GM12878 (cell line): ENCODE results near the gene ZMYM1. TPM values are rescaled to one million over a fixed set of nuclear protein-coding genes. Genes with fewer than 3 reads are reported as not detected.

Experiments
- ATAC-seq: fragments of 200-7000 bp; cut with Tn5 transposase; 3 replicates; pipeline ENCODE4 v1.9.1; 2020; ENCODE audit warnings: mild to moderate bottlenecking, moderate library complexity
- BruUV-seq: library from RNA; stranded (reverse); fragments of 400-500 nt; replicated peaks from 2 replicates; lab custom pipeline; 2021; lab: Mats Ljungman, UMichigan
- CTCF ChIA-PET: fragments of 300-600 bp; sonication (Branson Sonifier 250); formaldehyde crosslinking; extraction: SDS; loops from one replicate; lab custom pipeline; 2021; ENCODE audit warnings: inconsistent platforms; lab: Yijun Ruan, JAX
- POLR2A ChIA-PET: fragments of 350-600 bp; formaldehyde crosslinking; extraction: SDS; loops from one replicate; lab custom pipeline; 2021; ENCODE audit warnings: inconsistent platforms; lab: Charles Lee
- RAD21 ChIA-PET: fragments of 300-600 bp; sonication (Branson Sonifier 250); formaldehyde crosslinking; loops from one replicate; lab custom pipeline; 2023; ENCODE audit warnings: antibody characterized with exemption; ENCODE audit not compliant: unreplicated experiment; lab: Charles Lee
- SMC1A ChIA-PET: fragments of 300-600 bp; sonication (Branson Sonifier 250); formaldehyde crosslinking; loops from one replicate; lab custom pipeline; 2023; ENCODE audit not compliant: unreplicated experiment, uncharacterized antibody; lab: Charles Lee
- DNase-seq: peaks from one replicate; pipeline ENCODE4 v3.0.0-alpha.2; 2011; ENCODE audit warnings: low read depth, low spot score
- FAIRE-seq: peaks from 3 replicates; lab custom pipeline; 2011; peaks lifted over from hg19 to GRCh38; lab: Jason Lieb, UNC
- H2AFZ ChIP-seq: 2 replicates; pipeline ENCODE4 v1.6.0; 2011; ENCODE audit warnings: low read depth, low read length, control low read depth; ENCODE audit not compliant: control insufficient read depth
- H3K27ac ChIP-seq: 2 replicates; pipeline ENCODE4 v1.5.1; 2011; ENCODE audit warnings: control low read depth; ENCODE audit not compliant: control insufficient read depth, insufficient read depth
- H3K27me3 ChIP-seq, 2 experiments: replicated peaks in 1 of 2; 2 replicates each; pipeline versions ENCODE4 v1.6.0 to v1.6.1; 2011; ENCODE audit warnings: low read length in 1 of 2; ENCODE audit not compliant: control insufficient read depth in 2 of 2, insufficient read depth in 2 of 2
- H3K36me3 ChIP-seq, 2 experiments: 2 replicates each; pipeline ENCODE4 v1.5.1; 2011; ENCODE audit warnings: low read length in 1 of 2; ENCODE audit not compliant: control insufficient read depth in 2 of 2, insufficient read depth in 2 of 2
- H3K4me1 ChIP-seq: 2 replicates; pipeline ENCODE4 v1.6.1; 2011; ENCODE audit warnings: mild to moderate bottlenecking, low read length, moderate library complexity, mixed read lengths; ENCODE audit not compliant: control insufficient read depth, insufficient read depth
- H3K4me2 ChIP-seq: 2 replicates; pipeline ENCODE4 v1.6.0; 2011; ENCODE audit warnings: control low read depth; ENCODE audit not compliant: control insufficient read depth, insufficient read depth
- H3K4me3 ChIP-seq: fragments of 200-600 bp; sonication (generic); 2 replicates; pipeline ENCODE4 v1.5.1; 2016
- H3K79me2 ChIP-seq: 2 replicates; pipeline ENCODE4 v1.6.0; 2011; ENCODE audit warnings: low read length; ENCODE audit not compliant: control insufficient read depth, insufficient read depth
- H3K9ac ChIP-seq: 2 replicates; pipeline ENCODE4 v1.8.0; 2011; ENCODE audit warnings: low read length, control low read depth, mixed read lengths; ENCODE audit not compliant: control insufficient read depth, insufficient read depth
- H3K9me3 ChIP-seq: replicated peaks from 3 replicates; pipeline ENCODE4 v1.5.1; 2011; ENCODE audit warnings: mild to moderate bottlenecking, low read length; ENCODE audit not compliant: control insufficient read depth, insufficient read depth
- H4K20me1 ChIP-seq: 2 replicates; pipeline ENCODE4 v1.6.0; 2011; ENCODE audit not compliant: control insufficient read depth, insufficient read depth
- ATF7 ChIP-seq: fragments of 450-650 bp; IDR thresholded peaks from 2 replicates; pipeline ENCODE4 v1.6.1; 2016; ENCODE audit warnings: low read depth, mild to moderate bottlenecking
- CHD1 ChIP-seq: IDR thresholded peaks from 2 replicates; pipeline ENCODE4 v1.6.1; 2012; ENCODE audit warnings: low read depth, low read length, improper control_type of control experiment
- EED ChIP-seq: sonication (generic); IDR thresholded peaks from 2 replicates; pipeline ENCODE4 v1.6.1; 2016; ENCODE audit warnings: antibody characterized with exemption, low read depth
- HCFC1 ChIP-seq: fragments of 150-350 bp; IDR thresholded peaks from 2 replicates; pipeline ENCODE4 v1.6.1; 2014; ENCODE audit warnings: low read length
- MEF2B ChIP-seq: fragments of 450-650 bp; IDR thresholded peaks from 2 replicates; pipeline ENCODE4 v1.6.1; 2018; ENCODE audit warnings: mild to moderate bottlenecking, moderate library complexity; ENCODE audit not compliant: partially characterized antibody, poor library complexity, severe bottlenecking
- MTA3 ChIP-seq: IDR thresholded peaks from 2 replicates; pipeline ENCODE4 v1.6.1; 2012; ENCODE audit warnings: low read length, inconsistent platforms, borderline replicate concordance
- MXI1 ChIP-seq: fragments of 150-350 bp; IDR thresholded peaks from 2 replicates; pipeline ENCODE4 v1.6.1; 2011; ENCODE audit warnings: low read depth, mild to moderate bottlenecking, inconsistent platforms, low read length, improper control_type of control experiment
- PKNOX1 ChIP-seq: fragments of 450-650 bp; IDR thresholded peaks from 2 replicates; pipeline ENCODE4 v1.6.1; 2016; ENCODE audit warnings: mild to moderate bottlenecking
- RELB ChIP-seq: fragments of 450-650 bp; IDR thresholded peaks from 2 replicates; pipeline ENCODE4 v1.6.1; 2017; ENCODE audit warnings: low read depth, mild to moderate bottlenecking, moderate library complexity
- SPI1 ChIP-seq: IDR thresholded peaks from 2 replicates; pipeline ENCODE4 v1.6.1; 2011; ENCODE audit warnings: low read depth, mild to moderate bottlenecking, low read length, moderate library complexity, borderline replicate concordance; ENCODE audit not compliant: insufficient read depth
- ZBTB33 ChIP-seq: fragments of 450-650 bp; IDR thresholded peaks from 2 replicates; pipeline ENCODE4 v1.6.1; 2017; ENCODE audit warnings: mild to moderate bottlenecking
- ZBTB40 ChIP-seq: fragments of 450-650 bp; IDR thresholded peaks from 2 replicates; pipeline ENCODE4 v1.6.1; 2016; ENCODE audit warnings: mild to moderate bottlenecking, moderate library complexity, borderline replicate concordance
- WGBS: methylation state at CpG from one replicate; pipeline ENCODE4 v1.1.6; 2016; ENCODE audit warnings: low lambda C conversion rate; ENCODE audit not compliant: insufficient replicate concordance, insufficient coverage; ENCODE audit errors: missing lambda C conversion rate; 5-methylcytosine and 5-hydroxymethylcytosine counted together
- in situ Hi-C: fragments of 300-500 bp; cut with MboI; formaldehyde crosslinking; loops from 9 replicates; pipeline ENCODE4 v1.14.3; 2018; ENCODE audit warnings: mixed read lengths
- intact Hi-C: fragments of 100-400 bp; cut with micrococcal nuclease; formaldehyde crosslinking; loops from one replicate; pipeline ENCODE4 v1.14.2; 2022; ENCODE audit not compliant: unreplicated experiment
- polyA plus RNA-seq, 11 experiments: library from polyadenylated mRNA; depleted of rRNA in 4 of 11; unstranded in 6 of 11; stranded (reverse) in 5 of 11; fragments of >200 nt; fragmentation: Nextera tagmentation in 4 of 11; fragmentation: Illumina TruSeq in 1 of 11; extraction: Ambion mirVana in 4 of 11; extraction: Trizol in 1 of 11; gene quantifications; 1 replicate in 1 of 11; 2 replicates in 10 of 11; pipeline versions ENCODE4 v1.2.1 to v1.2.3, GENCODE V29; 2011 to 2016; ENCODE audit warnings: inconsistent platforms in 2 of 11, missing spikeins in 2 of 11, low read depth in 1 of 11
- total RNA-seq, 4 experiments: library from RNA; depleted of rRNA in 3 of 4; stranded (reverse); fragments of >200 nt in 3 of 4; fragmentation: Illumina TruSeq in 1 of 4; extraction: Trizol in 1 of 4; gene quantifications; 2 replicates each; pipeline versions ENCODE4 v1.2.1 to v1.2.3, GENCODE V29; 2013 to 2021

Gene ZMYM1
- total and polyA plus RNA-seq, 10 of the 15 experiments (the other 5 are each of a cell fraction or from before 2014, with no cell fraction given), result 0.45 to 5.2 (median 1.4) TPM

DNA sequence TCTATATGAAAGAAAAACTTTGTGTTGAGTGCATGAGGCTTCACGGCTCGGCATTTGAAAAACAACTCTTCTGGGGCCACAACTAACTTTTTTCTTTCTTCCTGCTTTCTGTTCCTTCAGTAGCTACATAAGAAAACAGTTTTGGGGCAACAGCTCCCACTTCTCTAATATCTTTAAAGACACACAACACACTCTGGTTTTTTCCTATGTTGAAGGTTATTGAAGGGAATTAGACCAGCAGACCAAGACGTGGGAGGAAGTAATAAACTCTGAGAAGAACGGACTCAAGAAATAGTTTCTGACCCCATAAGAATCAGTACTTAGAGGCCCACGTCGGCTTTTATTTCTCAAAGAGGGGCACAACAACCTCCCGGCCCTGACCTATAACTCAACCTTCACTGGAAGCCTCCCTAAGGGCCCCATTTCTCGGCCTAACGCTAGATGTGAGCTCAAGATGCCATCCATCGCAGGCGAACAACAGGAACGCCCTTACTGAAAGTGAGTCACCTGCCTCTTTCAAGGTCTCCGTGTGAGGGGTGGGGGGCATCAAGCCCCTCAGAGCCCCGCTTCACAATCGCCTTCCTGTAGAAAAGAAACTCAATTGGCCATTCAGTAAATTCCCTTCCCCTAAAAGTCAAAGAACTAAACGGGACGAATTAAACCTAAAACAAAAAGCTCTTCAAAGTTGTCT lies 48.3 kb upstream of the ZMYM1 start:
- peak overlapping the region; percentile 100 for H2AFZ ChIP-seq
- ChIA-PET SMC1A (interaction anchor here (0.8 to 3.0 kb wide), 9 partner anchors 9 to 160 kb away, joined by 3 to 30 read pairs (median 3); partner anchors contain the start of genes TMEM35B and ZMYM1), RAD21 (interaction anchor here (1.0 to 1.9 kb wide), 7 partner anchors 14 to 111 kb away, joined by 3 to 12 read pairs (median 4); partner anchors contain the start of genes DLGAP3, TMEM35B and ZMYM1), POLR2A (interaction anchor here (0.9 to 3.0 kb wide), 5 partner anchors 11 to 175 kb away, joined by 3 to 17 read pairs (median 11); partner anchors contain the start of genes TMEM35B and ZMYM1), CTCF (interaction anchor here (1.0 to 3.9 kb wide), 6 partner anchors 10 to 203 kb away, joined by 3 to 18 read pairs (median 3); partner anchors contain the start of gene TMEM35B)
- peak overlapping the region; percentile 68 for H3K4me2 ChIP-seq
- in situ Hi-C loops, result no loop called here
- peak overlapping the region; percentile 86 for H3K9ac ChIP-seq
- H3K36me3 ChIP-seq, result no peaks in the 10 kb centered on the region
- no peaks in the 10 kb centered on the region for H3K27me3 ChIP-seq
- peak; percentile 23 for FAIRE-seq
- BruUV-seq, result TSS peak; percentile 90
- DNase-seq, result no peak
- peaks cover 3% of the 10 kb centered on the region; the same call in 1 of the 2 replicates for H3K4me1 ChIP-seq
- peaks cover 3% of the 10 kb centered on the region; the same call in 2 of the 3 replicates for H3K9me3 ChIP-seq
- no peaks in the 10 kb centered on the region for H4K20me1 ChIP-seq
- peaks cover 24% of the 10 kb centered on the region for H3K79me2 ChIP-seq
- 1% methylated on average over 17 of the region's 17 CpGs for WGBS
- intact Hi-C loops, result loop anchor here (2.0 to 5.0 kb wide), 3 partner anchors 46 to 172 kb away; partner anchors contain the start of genes SFPQ, SMIM12 and TMEM35B
- peak; percentile 70 for ATAC-seq
- peak overlapping the region; percentile 85 for H3K4me3 ChIP-seq
- peak overlapping the region; percentile 90 for H3K27ac ChIP-seq
- TF ChIP-seq ATF7 (0 out of 2 replicates have a peak, but pooled peaks have one; percentile 6), ZBTB40 (peak; percentile 27; the same call in 1 of the 2 replicates), MTA3 (no peak), RELB (no peak), HCFC1 (no peak), EED (no peak), ZBTB33 (no peak), MXI1 (peak; percentile 19; the same call in 1 of the 2 replicates), SPI1 (peak; percentile 50; the same call in 1 of the 2 replicates), PKNOX1 (no peak), CHD1 (no peak), MEF2B (no peak)
